Fibroblast of upper back skin (primary cell): ENCODE results near the gene CLEC18B.
"Not testable (repeated sequence)": the region's sequence is repeated elsewhere in the genome, so short reads cannot be mapped to it uniquely, and the experiment has no call there.

Source experiments
- DNase-seq: peaks from one replicate; pipeline ENCODE4 v3.0.0-alpha.2; 2013

The CLEC18B gene

DNA sequence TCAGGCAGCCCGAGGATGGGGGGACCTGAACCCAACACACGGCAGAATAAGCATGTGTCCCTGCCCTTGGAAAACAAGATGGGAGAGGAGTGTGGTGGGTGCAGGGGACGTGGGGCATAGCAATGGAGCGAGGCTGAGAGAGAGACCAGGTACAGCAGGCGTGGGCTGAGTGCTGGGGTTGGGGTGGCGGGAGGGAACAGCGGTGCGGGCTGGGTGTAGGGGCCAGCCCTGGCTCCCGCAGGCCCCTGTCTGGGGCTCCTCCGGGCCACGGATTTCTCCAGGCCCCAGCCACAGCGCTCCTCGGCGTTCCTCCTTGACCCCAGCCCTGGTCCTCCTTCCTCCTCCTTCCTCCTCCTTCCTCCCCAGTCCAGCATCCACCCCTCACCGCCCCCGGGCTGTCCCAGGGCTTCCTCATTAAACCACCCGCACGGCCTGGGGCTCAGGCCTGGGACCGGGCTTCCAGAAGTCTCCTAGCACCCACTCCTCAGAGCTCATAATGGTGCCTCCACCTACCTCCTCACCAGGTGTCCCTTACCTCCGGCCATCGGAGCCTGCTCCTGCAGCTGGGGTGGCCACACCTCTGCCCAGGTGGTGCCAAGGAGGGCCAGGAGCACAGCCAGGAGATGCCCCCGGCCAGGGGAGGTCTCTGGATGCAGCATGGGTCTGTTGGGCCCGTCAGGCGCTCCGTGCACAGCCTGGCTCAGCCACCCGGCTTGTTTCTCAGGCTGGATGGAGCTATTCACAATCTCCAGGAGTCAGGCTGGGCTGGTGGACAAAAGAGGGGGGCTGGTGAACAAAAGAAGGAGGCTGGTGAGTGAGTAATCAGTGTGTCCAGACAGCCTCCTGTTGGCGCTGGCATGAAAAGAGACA, at the start of gene CLEC18B:
TSS of gene CLEC18B (minus strand) at position 867 of the 870 bp plus-strand sequence. CDS start at position 659, 208 bp downstream.
- not testable (repeated sequence) for DNase-seq

DNA sequence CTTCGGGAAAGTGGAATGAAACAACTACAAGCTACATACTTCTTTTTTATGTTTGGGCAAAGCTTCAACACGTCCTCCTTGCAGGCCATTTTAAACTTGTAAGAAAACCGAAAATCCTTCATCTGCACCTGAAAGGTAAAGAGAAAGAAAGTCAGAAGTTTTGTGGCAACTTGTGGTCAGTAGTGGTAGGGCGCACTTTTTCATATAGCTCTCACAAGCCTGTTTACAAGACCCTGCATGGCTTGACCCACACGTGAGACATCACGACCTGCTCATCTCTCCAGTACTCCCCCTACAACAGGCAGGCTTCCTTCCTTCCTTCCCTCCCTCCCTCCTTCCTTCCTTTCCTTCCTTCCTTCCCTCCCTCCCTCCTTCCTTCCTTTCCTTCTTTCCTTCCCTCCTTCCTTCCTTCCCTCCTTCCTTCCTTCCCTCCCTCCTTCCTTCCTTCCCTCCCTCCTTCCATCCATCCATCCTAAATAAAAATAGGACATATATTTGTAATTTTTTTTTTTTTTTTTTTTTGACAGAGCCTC, 48.7 kb upstream of the CLEC18B start:
- no peak for DNase-seq

DNA sequence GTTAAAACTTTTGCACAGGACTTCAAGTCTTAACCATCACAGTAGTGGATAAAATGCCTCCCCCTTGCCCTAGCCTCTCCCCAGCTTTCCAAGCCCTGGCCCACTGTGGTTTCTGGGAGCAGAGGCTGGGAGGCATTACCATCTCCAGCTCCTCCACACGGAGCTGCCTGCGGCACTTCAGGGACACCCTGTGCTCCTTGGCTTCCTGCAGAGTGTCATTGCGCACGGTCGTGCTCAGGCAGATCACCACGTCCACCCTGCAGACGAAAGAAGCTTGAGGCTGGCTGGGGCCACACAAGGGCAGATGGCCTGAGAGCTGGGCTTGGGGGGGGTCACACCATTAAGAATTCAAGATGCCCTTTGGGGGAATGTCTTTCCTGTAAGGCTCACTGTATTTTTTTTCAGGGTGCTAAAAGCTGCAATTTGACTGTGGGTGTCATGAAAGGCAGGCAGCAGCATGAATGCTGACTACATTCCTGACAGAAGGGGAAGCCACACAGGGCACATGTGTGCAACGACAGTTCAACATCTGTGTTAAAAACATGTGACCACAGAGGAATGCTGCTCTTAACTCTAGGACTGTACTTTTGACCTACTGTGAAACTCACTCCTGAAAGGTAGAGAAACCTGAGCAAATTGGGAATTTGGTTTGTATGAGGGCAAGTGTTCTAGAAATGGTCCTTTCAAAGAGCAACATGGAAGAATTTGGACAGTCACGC, 47.7 kb upstream of the CLEC18B start:
- no peak for DNase-seq

DNA sequence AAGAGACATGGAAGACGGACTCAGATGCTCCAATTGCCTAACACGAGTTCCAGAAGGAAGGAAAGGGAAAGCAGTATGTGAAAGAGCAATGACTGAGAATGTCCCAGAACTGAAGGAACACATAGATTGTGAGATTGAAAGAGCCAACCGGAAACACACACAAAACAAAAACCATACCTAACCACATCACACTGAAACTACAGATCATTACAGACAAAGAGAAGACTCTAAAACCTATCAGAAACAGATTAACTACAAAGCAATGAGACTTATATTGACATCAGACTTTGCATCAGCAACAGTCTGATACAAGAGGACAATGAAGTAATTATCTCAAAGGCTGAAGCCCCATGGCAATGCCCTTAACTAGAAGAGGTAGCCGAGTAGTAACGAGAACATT, 45.6 kb upstream of the CLEC18B start:
- DNase-seq = no peak

DNA sequence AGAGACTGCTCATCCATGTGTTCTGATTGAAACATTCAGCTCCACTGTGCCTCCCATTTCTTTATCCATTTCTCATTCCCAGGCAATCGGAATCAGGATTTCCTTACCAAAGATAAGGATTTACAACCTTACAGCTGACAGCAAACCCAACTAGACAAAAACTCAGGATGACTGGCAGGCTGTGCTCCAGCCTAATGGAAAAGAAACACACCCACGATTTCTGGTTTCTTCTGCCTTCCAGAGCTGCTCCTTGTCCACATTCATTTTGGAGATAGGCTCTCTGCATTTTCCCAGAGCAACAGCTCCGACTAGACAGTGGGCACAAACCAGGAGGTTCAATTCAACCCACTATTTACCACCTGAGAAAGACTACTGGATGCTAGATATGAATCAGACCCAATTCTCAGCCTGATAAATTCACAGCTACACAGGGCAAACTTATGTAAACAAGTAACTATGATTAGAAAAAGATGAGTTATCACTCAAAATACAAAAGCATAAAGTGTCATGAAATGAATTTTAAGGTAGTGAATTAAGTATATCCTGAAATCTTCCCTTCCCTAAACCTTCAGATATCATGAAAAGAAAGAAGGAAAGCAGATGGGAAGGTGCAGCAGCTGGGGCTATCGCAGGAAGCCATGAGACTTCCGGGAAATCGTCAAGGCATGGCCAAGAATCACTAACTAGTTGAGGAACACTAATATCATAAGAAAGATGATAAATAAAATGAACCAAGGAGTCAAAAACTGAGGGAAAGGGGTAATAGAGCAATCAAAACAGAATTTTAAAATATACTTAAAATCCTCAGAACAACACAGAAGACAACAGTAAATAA, 44.8 kb upstream of the CLEC18B start:
- no peak for DNase-seq

DNA sequence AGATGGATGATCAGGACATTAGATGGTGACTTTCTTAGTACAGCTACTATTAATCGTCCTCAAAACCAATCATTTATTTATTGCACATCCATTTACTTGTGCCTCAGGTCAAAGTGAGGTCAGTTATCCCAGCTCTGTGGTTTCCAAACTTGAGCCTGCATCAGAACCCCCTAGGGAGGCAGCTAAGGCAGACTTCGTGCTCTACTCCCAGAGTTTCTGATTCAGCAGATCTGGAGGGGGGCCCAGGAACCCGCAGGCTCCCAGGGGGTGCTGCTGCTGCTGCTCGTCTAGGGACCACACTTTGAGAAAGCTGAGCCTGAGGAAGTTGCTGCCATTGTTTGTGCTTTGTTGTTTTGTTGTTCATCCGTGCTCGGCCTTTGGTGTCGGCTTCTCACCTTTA, 44.0 kb upstream of the CLEC18B start:
- peak; percentile 39 for DNase-seq

DNA sequence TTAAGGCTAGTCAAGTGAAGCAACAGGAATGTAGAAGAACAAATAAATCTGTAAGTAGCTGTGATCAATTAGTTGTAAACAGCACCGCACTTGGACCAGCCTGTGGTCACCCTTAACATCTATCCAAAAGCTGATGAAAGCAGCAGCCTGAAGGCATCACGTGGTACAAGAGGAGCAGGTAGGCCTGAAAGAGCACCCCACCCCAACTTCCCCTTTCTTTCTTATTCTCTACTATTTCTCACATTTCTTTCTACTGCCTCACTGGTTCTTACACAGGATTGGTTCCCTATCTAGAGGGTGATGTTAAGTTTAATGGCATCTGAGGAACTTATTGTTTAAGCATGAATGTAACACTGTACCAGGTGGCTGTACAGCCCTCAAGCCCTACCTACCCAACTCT, 42.6 kb upstream of the CLEC18B start:
- DNase-seq = no peak

DNA sequence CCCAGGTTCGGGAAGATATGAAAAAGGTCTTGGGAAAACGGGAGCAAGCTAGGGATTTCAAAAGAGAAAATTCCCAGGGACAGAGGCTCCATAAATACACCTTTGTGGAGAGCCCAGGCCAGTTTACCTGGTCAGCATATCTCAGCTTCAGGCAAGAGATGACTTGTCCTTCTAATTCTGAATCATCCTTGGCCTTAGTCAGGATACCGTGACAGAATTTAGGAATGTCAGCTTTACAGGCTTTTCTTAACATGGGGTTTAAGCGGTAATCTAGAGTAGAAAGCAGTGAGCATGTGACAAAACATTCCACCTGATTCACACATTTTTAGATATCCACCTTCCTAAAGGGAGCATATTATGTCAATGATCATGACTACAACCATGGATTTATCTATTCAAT, 41.1 kb upstream of the CLEC18B start:
- no peak for DNase-seq

DNA sequence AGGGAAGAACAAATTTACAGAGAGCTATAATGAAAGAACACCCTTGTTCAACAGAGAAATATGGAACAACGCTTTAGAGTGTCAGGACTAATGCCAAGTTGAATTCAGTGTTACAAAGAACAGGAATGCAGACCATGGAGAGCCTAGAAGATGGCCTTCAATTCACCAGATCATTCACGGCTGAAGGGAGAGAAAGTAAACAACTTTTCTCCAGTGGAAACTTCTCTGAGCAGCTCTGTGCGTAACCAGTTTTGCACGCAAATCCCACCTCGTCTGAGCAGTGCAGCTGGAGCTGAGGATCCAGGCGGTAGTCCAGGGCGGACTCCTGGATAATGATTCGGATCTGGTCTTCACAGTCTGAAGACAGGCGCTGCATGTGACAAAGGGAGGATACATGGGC, 40.5 kb upstream of the CLEC18B start:
- DNase-seq = no peak

DNA sequence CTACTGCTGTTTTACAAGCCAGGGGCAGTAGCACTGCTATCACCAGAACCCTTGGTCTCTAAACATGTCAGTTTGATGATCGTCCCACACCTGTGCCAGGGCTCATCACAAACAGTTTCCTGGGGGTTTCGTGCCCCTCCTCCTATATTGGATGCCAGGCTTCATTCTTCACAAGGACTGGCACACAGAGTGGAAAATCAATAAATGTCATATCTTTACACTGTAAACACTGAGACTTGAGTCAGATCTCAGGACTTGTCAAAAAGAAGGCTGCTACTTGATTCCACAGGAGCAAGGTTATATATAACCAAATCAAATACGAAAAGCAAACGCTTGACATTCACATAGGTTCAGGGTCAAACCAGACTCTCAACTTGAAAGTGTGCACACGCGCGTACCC, 39.3 kb upstream of the CLEC18B start:
- no peak for DNase-seq

DNA sequence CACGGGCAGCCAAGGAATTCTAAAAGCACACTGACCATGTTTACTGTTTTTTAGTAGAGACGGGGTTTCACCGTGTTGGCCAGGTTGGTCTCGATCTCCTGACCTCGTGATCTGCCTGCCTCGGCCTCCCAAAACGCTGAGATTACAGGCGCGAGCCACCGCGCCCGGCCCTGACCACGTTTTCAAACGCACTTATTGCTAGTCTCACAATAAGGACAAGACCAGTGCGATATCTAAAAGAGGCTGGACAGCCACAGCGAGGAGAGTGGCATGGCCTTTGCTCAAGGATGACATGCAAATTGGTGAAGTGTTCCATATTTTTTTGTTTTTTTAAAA, 35.0 kb upstream of the CLEC18B start:
- DNase-seq = no peak

DNA sequence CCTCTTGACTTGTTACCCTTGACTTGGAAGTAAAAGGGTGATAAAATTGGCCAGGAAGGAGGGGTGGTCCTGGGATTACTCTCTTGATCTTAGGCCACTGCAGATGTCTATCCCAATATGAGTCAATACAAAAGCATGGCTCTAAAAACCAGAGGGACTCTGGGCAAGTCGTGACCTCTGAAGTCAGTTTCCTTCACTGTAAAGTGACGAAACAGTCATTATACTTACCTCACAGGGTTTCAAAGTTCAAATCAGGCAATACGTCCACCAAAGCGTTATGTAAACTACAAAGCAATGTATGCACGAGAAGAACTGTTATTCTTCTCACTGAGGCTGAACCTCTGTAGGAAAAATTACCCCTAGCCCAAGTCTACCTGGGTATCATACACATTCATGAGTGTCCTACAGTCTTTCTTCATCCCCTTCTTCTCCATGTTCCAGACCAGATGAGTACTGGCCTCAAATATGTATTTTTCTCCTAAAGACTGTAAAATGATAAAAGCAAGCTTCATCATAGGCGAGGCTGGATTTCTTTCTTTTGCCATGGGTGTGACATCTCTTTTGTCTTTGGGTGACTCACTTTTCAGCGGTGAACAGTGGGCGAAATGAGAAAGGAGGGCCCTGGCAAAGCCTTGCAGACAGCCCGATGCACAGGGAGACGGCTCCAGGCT, 34.5 kb upstream of the CLEC18B start:
- DNase-seq = no peak

DNA sequence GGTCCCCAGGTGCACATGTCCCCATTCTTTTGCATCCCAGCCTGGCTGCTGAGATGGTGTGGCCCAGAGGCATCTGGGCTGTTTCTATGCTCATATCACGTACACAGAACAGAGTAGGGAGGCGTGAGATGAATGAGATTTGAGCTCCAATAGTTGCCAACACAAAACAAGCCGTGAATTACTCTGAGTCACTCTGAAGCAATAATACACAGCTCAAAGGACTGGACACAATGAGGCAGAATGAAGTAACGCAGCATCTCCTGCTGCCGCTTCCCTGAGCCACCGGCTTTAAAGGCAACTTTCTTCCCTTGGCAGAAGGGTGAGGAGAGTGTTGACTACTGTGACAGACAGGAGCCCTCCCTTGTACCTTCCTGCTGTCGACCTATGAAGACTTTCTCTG, 33.9 kb upstream of the CLEC18B start:
- no peak for DNase-seq

DNA sequence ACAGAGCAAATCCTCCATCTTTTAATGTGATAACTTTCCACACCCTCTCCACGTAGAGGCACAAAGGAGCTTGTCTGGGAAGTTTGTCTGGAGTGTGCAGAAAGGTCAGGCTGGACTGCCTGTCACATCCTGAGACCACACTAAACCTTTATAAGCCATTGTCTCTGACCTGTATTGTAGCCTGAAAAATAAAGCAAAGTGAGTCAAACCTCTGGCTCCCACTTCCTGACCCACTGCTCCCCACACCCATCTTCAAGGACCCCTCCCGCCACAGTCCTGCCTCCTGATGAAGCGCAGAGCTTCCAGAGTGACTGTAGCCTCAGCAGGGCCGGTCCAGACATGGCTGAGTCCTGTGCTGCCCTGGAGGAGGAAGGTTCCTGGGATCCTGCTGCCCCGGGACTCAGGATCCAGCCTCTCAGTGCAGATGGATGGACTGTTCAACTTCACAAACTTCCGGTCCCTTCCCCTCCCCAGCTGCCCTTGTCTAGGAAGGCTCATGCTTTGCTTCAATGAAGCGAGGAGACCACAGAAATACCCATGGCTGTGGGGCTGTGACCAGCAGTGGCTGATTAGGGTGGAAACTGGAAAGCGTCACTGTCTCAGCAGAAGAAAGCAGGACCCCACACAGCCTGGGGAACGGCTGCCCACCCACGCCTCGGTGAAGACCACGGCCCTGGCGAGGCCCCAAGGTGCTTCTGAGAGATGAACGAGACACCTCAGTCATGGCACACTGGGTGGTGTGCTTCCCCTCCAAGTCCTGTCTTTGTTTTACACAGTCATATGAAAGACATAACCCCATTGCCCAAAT, 30.9 kb upstream of the CLEC18B start:
- DNase-seq = no peak

DNA sequence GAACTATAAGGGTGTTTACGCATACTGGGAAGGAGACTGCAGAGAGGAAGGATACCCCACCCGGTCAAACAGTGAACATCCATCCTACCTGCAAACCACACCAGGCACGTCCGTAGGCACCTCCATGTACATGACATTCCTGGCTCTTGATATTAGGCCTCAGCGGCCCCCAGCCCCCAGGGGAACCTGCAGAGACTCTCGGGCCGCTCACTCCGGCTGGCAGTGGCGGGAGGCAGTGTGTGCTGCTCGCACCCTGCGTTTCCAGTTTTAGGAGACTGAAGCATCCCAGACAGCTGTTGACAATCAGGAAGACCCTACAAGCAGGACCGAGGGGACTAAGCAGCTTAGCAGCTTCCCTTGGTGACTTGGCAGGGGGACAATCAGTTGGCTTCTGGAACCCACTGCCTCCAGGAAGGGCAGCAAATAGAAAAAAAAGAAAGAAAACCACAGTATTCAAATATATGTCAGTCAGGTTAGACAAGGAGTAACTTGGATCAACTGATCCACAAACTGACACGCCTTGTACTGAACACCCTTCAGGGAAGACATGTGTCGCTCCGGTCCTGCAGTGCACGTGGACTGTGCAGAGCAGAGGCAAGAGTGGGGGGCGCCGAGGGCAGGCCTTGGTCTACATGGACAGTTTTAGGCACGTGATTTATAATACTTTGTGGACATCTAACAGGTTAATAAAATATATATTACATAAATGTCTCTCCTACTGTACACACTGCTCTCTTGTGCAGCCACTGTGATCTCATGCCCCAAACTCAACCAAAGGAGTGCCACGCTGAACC, 29.9 kb upstream of the CLEC18B start:
- DNase-seq = no peak

DNA sequence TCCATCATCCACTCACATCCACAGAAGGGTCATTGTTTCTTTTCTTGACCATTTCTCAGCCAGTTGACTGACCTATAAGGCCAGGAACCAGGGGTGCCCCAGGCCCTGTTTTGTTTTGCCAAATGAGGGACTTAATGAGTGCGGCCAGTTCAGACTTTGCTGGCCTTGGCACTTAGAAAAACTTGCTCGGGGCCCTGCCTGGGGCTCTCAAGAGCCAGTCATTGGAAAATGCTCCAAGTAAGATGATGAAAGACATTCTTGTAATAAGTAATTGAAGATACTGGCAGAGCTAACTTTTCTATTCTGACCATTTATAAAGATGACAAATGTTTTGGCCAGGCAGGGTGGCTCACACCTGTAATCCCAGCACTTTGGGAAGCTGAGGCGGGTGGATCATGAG, 29.0 kb upstream of the CLEC18B start:
- DNase-seq = peak; percentile 31

DNA sequence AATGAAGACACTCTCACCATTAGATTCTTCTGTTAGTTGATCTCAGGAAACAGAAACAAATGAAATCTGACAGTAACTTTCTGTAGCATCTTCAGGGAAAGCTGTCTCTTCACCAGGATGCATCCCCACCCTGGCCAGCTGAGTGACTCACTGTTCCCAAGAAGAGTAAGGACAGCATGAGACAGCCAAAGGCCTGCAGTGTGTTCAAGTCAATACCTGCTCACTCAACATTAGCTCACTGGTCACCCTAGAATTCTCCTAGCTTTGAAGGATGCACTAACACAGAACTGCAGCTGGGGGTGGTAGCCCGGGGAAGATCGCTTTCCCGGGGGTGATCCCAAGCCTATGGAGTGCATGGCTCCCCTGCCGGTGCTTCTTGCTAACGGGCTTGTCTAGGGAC, 28.2 kb upstream of the CLEC18B start:
- peak; percentile 60 for DNase-seq

DNA sequence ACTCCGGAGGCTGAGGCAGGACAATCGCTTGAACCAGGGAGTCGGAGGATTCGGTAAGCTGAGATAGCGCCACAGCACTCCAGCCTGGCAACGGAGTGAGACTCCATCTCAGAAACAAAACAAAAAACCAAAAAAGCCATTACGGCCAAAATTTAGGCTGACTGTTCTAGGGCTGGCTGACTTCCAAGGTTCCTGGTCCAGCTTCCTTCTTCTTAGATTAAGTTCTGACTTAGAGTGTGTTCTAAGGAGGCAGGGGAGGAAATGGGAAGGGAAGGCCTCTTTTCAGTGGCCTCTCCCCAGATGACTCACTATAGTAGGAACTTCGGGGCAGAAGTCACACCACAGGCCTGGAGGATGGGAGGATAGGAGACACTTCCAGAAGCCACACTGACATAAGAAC, 27.7 kb upstream of the CLEC18B start:
- peak; percentile 91 for DNase-seq

DNA sequence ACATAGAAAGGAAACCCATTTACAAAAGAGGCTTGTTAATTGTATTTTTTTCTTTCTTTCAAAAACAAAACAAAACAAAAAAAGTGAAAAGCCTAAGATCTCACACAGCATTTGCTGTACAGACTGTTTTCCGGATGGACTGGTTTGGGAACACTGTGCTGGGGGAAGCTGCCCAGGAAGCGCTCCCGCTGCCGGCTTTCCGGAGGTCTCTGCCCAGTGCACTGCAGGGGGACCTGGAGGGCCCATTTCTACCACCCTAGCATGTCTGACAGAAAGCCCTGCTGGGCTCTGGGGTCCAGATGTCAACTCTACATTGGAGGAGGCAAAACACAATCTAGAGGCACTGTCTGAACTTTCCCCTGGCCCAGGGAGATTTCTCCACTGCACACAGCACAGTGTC, 26.3 kb upstream of the CLEC18B start:
- DNase-seq = no peak

DNA sequence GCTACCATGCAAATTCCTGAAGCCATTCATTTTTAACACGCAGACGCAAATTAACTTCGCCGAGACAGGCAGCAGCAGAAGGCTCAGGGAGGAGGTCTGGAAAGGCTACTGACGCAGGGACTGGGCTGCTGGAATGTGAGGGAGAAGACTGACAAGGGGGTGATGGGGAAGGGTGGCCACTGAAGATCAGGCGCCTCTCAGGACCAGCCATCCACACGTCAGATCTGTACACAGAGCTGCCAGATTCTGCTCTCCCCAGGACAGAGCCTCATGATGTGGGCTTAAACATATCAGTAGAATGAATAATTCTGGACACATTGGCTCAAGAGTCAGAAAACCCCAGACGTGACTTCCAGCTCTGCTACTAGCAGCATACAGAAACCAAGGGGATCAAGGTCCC, 25.6 kb upstream of the CLEC18B start:
- DNase-seq = no peak
